HEK293 (cell line): ENCODE data around the gene CCDC28B.

Experiments
- CTCF ChIA-PET: fragments of 350-600 bp; formaldehyde crosslinking; extraction: SDS; loops from one replicate; lab custom pipeline; 2021; ENCODE audit warnings: antibody characterized with exemption; lab: Yijun Ruan, JAX
- POLR2A ChIA-PET: fragments of 300-600 bp; formaldehyde crosslinking; extraction: SDS; loops from one replicate; lab custom pipeline; 2020; ENCODE audit warnings: antibody characterized with exemption, inconsistent platforms; lab: Yijun Ruan, JAX
- H3K27ac ChIP-seq: fragments of 200-500 bp; sonication (Bioruptor generic); 2 replicates; pipeline ENCODE4 v1.5.1; 2014; ENCODE audit warnings: low read depth, low read length, control low read depth, inconsistent platforms; ENCODE audit errors: extremely low read depth
- H3K36me3 ChIP-seq, 2 experiments: fragments of 200-500 bp in 1 of 2; sonication (Bioruptor generic) in 1 of 2; 1 replicate in 1 of 2; 2 replicates in 1 of 2; pipeline ENCODE4 v1.5.1; 2014 to 2017; ENCODE audit warnings: inconsistent platforms in 2 of 2, low read length in 2 of 2; ENCODE audit not compliant: control insufficient read depth in 2 of 2, insufficient read depth in 1 of 2
- H3K4me1 ChIP-seq: fragments of 200-500 bp; sonication (Bioruptor generic); 2 replicates; pipeline ENCODE4 v1.5.1; 2014; ENCODE audit warnings: mild to moderate bottlenecking, low read length, inconsistent platforms; ENCODE audit not compliant: control insufficient read depth, insufficient read depth
- H3K4me3 ChIP-seq: 2 replicates; pipeline ENCODE4 v1.5.1; 2011; ENCODE audit warnings: low read depth, mild to moderate bottlenecking, control low read depth, low read length, moderate library complexity
- H3K9me3 ChIP-seq: fragments of 200-500 bp; sonication (Bioruptor generic); 2 replicates; pipeline ENCODE4 v1.5.1; 2014; ENCODE audit warnings: low read depth, low read length, inconsistent platforms; ENCODE audit not compliant: control insufficient read depth, insufficient read depth
- BCL11A ChIP-seq: fragments of 450-650 bp; formaldehyde crosslinking; IDR thresholded peaks from 2 replicates; pipeline ENCODE4 v1.5.1; 2016; ENCODE audit warnings: low read depth, missing biosample characterization, missing genetic modification characterization
- BCL6B ChIP-seq: fragments of 450-650 bp; formaldehyde crosslinking; IDR thresholded peaks from 2 replicates; pipeline ENCODE4 v1.5.1; 2017; ENCODE audit warnings: missing biosample characterization, missing genetic modification characterization
- KLF8 ChIP-seq: fragments of 450-650 bp; formaldehyde crosslinking; IDR thresholded peaks from 2 replicates; pipeline ENCODE4 v1.5.1; 2016; ENCODE audit warnings: missing biosample characterization, missing genetic modification characterization
- OSR2 ChIP-seq: fragments of 450-650 bp; formaldehyde crosslinking; IDR thresholded peaks from 2 replicates; pipeline ENCODE4 v1.5.1; 2016; ENCODE audit warnings: missing biosample characterization, missing genetic modification characterization
- PRDM10 ChIP-seq: fragments of 450-650 bp; formaldehyde crosslinking; IDR thresholded peaks from 2 replicates; pipeline ENCODE4 v1.5.1; 2016; ENCODE audit warnings: missing biosample characterization, missing genetic modification characterization
- SP3 ChIP-seq: fragments of 450-650 bp; formaldehyde crosslinking; IDR thresholded peaks from 2 replicates; pipeline ENCODE4 v1.5.1; 2016; ENCODE audit warnings: missing biosample characterization, missing genetic modification characterization
- ZBTB6 ChIP-seq: fragments of 450-650 bp; formaldehyde crosslinking; IDR thresholded peaks from 2 replicates; pipeline ENCODE4 v1.5.1; 2017; ENCODE audit warnings: missing biosample characterization, missing genetic modification characterization
- ZFP69B ChIP-seq: fragments of 450-650 bp; formaldehyde crosslinking; IDR thresholded peaks from 2 replicates; pipeline ENCODE4 v1.5.1; 2016; ENCODE audit warnings: missing biosample characterization, missing genetic modification characterization
- ZNF10 ChIP-seq: fragments of 450-650 bp; formaldehyde crosslinking; IDR thresholded peaks from 2 replicates; pipeline ENCODE4 v1.5.1; 2017; ENCODE audit warnings: missing biosample characterization, missing genetic modification characterization
- ZNF112 ChIP-seq: fragments of 450-650 bp; formaldehyde crosslinking; IDR thresholded peaks from 2 replicates; pipeline ENCODE4 v1.5.0; 2017; ENCODE audit warnings: missing biosample characterization, missing genetic modification characterization
- ZNF211 ChIP-seq: fragments of 450-650 bp; formaldehyde crosslinking; IDR thresholded peaks from 2 replicates; pipeline ENCODE4 v1.5.1; 2016; ENCODE audit warnings: low read depth, missing biosample characterization, missing genetic modification characterization
- ZNF266 ChIP-seq: fragments of 450-650 bp; formaldehyde crosslinking; IDR thresholded peaks from 2 replicates; pipeline ENCODE4 v1.5.1; 2016; ENCODE audit warnings: missing biosample characterization, missing genetic modification characterization, low read depth
- ZNF335 ChIP-seq: fragments of 450-650 bp; formaldehyde crosslinking; conservative IDR thresholded peaks from 2 replicates; pipeline ENCODE4 v1.5.1; 2016; ENCODE audit warnings: missing biosample characterization, missing genetic modification characterization
- ZNF350 ChIP-seq: fragments of 450-650 bp; formaldehyde crosslinking; IDR thresholded peaks from 2 replicates; pipeline ENCODE4 v1.5.0; 2017; ENCODE audit warnings: missing biosample characterization, mild to moderate bottlenecking, missing genetic modification characterization
- ZNF391 ChIP-seq: fragments of 450-650 bp; formaldehyde crosslinking; IDR thresholded peaks from 2 replicates; pipeline ENCODE4 v1.5.1; 2016; ENCODE audit warnings: low read depth, missing biosample characterization, missing genetic modification characterization, borderline replicate concordance
- ZNF501 ChIP-seq: fragments of 450-650 bp; formaldehyde crosslinking; IDR thresholded peaks from 2 replicates; pipeline ENCODE4 v1.5.1; 2016; ENCODE audit warnings: missing biosample characterization, missing genetic modification characterization
- ZNF600 ChIP-seq: fragments of 450-650 bp; formaldehyde crosslinking; IDR thresholded peaks from 2 replicates; pipeline ENCODE4 v1.5.1; 2016; ENCODE audit warnings: missing biosample characterization, missing genetic modification characterization
- ZNF624 ChIP-seq: fragments of 450-650 bp; formaldehyde crosslinking; IDR thresholded peaks from 2 replicates; pipeline ENCODE4 v1.5.1; 2017; ENCODE audit warnings: missing biosample characterization, missing genetic modification characterization
- ZNF626 ChIP-seq: fragments of 450-650 bp; sonication (Bioruptor Pico); formaldehyde crosslinking; IDR thresholded peaks from 2 replicates; pipeline ENCODE4 v1.5.1; 2018; ENCODE audit warnings: missing biosample characterization, missing genetic modification characterization, inconsistent platforms
- ZNF692 ChIP-seq: fragments of 450-650 bp; formaldehyde crosslinking; IDR thresholded peaks from 2 replicates; pipeline ENCODE4 v1.5.1; 2016; ENCODE audit warnings: missing biosample characterization, missing genetic modification characterization
- ZNF701 ChIP-seq: fragments of 450-650 bp; formaldehyde crosslinking; IDR thresholded peaks from 2 replicates; pipeline ENCODE4 v1.5.1; 2016; ENCODE audit warnings: missing biosample characterization, missing genetic modification characterization
- ZNF777 ChIP-seq: fragments of 450-650 bp; formaldehyde crosslinking; IDR thresholded peaks from 2 replicates; pipeline ENCODE4 v1.5.1; 2017; ENCODE audit warnings: missing biosample characterization, missing genetic modification characterization, borderline replicate concordance
- ZSCAN18 ChIP-seq: fragments of 450-650 bp; formaldehyde crosslinking; IDR thresholded peaks from 2 replicates; pipeline ENCODE4 v1.5.1; 2016; ENCODE audit warnings: missing biosample characterization, missing genetic modification characterization

The CCDC28B gene

GRCh38 chr1:32201011-32201855, 838 bp downstream of the CCDC28B start (continued):
- TF ChIP-seq PRDM10 (peak; percentile 91), BCL6B (tag by site-specific recombination) (no peak), ZBTB6 (no peak), ZNF692 (tag by site-specific recombination) (peak; percentile 61), ZNF624 (tag by site-specific recombination) (no peak), ZNF600 (tag by site-specific recombination) (no peak), OSR2 (tag by site-specific recombination) (peak; percentile 89)

- H3K9me3 ChIP-seq, result no peaks in the 10 kb centered on the region
- H3K4me3 ChIP-seq, result peak overlapping the region; percentile 73
- peaks cover 4% of the 10 kb centered on the region for H3K4me1 ChIP-seq
- TF ChIP-seq KLF8 (tag by site-specific recombination) (no peak), ZNF391 (tag by site-specific recombination) (no peak), SP3 (tag by site-specific recombination) (no peak), BCL11A (no peak), ZNF112 (tag by site-specific recombination) (no peak), ZNF211 (tag by site-specific recombination) (no peak), ZNF10 (tag by site-specific recombination) (no peak), ZSCAN18 (no peak), ZNF266 (tag by site-specific recombination) (no peak), ZNF335 (tag by site-specific recombination) (no peak), ZNF501 (no peak), ZNF626 (tag by site-specific recombination) (no peak), ZNF777 (tag by site-specific recombination) (no peak), ZNF701 (tag by site-specific recombination) (no peak), ZFP69B (no peak), ZNF350 (tag by site-specific recombination) (no peak)
- TF ChIP-seq, all 188 proteins: peak for 0
- CTCF ChIA-PET, result interaction anchor here (0.6 to 0.7 kb wide), 2 partner anchors 10 to 116 kb away, joined by 3 to 4 read pairs; no protein-coding TSS in a partner anchor
- Histone ChIP-seq H3K36me3 (peaks cover 0 to 40% of the 10 kb centered on the region in 2 experiments; a peak in 1 of 3 replicates), H3K27ac (no peak overlapping the region)
- POLR2A ChIA-PET, result interaction anchor here (0.6 to 3.0 kb wide), 6 partner anchors 25 to 204 kb away, joined by 3 to 12 read pairs (median 7); partner anchors contain the start of genes KHDRBS1, KPNA6, MARCKSL1 and TMEM39B
These were observed 4.6 kb downstream of the CCDC28B start for GRCh38 chr1:32204943-32205361.
